Measurements from ENCODE around the gene CPZ. TPM values are rescaled to one million over a fixed set of nuclear protein-coding genes. Genes with fewer than 3 reads are reported as not detected.
"Not testable (repeated sequence)": the region's sequence is repeated elsewhere in the genome, so short reads cannot be mapped to it uniquely, and the experiment has no call there.

CPZ gene
- polyA plus RNA-seq, 1 donor (not counting 4 experiments of a cell fraction or from before 2014, with no cell fraction given) = not detected

DNA sequence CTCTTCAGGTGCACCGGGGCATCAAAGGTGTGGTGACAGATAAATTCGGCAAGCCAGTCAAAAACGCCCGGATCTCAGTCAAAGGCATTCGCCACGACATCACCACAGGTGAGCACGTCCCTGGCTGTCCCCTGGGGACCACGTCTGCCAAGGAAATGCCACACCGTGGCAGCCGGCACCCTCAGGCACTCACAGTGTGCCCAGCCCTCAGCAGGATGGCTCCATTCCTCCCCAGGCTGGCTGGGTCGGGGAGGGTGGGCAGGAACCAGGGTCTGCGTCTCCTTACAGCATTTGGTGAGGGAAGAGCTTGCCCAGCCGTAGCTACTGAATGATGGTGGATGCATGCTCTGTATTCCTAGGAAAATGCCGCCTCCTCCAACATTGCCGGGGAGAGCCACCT lies 25.9 kb downstream of the CPZ start:
- H3K9me3 ChIP-seq (ENCODE audit: control insufficient read depth, low read depth, low read length) = no peaks in the 10 kb centered on the region
- H3K4me3 ChIP-seq (ENCODE audit: control insufficient read depth in 2 of 3, extremely low read depth in 1 of 3, insufficient read depth in 2 of 3, low read depth in 1 of 3, low read length in 3 of 3) = no peak overlapping the region
- no peak overlapping the region for H3K9ac ChIP-seq (ENCODE audit: control insufficient read depth, extremely low read depth, insufficient read depth, low read length)
- H4K20me1 ChIP-seq (ENCODE audit: control insufficient read depth, extremely low read depth, insufficient read depth, low read length) = no peaks in the 10 kb centered on the region
- no peak overlapping the region for H2AFZ ChIP-seq (ENCODE audit: control insufficient read depth, low read length)
- H3K79me2 ChIP-seq (ENCODE audit: control insufficient read depth, insufficient read depth, low read length) = no peaks in the 10 kb centered on the region
- TF ChIP-seq, protein P1, sequence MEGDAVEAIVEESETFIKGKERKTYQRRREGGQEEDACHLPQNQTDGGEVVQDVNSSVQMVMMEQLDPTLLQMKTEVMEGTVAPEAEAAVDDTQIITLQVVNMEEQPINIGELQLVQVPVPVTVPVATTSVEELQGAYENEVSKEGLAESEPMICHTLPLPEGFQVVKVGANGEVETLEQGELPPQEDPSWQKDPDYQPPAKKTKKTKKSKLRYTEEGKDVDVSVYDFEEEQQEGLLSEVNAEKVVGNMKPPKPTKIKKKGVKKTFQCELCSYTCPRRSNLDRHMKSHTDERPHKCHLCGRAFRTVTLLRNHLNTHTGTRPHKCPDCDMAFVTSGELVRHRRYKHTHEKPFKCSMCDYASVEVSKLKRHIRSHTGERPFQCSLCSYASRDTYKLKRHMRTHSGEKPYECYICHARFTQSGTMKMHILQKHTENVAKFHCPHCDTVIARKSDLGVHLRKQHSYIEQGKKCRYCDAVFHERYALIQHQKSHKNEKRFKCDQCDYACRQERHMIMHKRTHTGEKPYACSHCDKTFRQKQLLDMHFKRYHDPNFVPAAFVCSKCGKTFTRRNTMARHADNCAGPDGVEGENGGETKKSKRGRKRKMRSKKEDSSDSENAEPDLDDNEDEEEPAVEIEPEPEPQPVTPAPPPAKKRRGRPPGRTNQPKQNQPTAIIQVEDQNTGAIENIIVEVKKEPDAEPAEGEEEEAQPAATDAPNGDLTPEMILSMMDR (optimal IDR thresholded peaks at IDR 0.05 in 1 of 3, IDR thresholded peaks at IDR 0.05 in 1 of 3, conservative IDR thresholded peaks at IDR 0.05 in 1 of 3; ENCODE audit: extremely low read depth in 1 of 3, insufficient read depth in 2 of 3, low read length in 3 of 3) = no peak
- no peak for TF ChIP-seq EZH2 (IDR thresholded peaks at IDR 0.05; ENCODE audit: low read length)
- no peaks in the 10 kb centered on the region for H3K4me1 ChIP-seq (ENCODE audit: control insufficient read depth, extremely low read depth, insufficient read depth, low read length)
- dilution Hi-C loops (cut with MboI; ENCODE audit: extremely low pct_ligation_motif_present, low sequenced_read_pairs) = no loop called here
- no peak overlapping the region for H3K4me2 ChIP-seq (ENCODE audit: control insufficient read depth, extremely low read depth, insufficient read depth, low read depth, low read length)
- no peaks in the 10 kb centered on the region for H3K27me3 ChIP-seq (ENCODE audit: control insufficient read depth, extremely low read depth, insufficient read depth, low read length)
- no peaks in the 10 kb centered on the region for H3K9me1 ChIP-seq (ENCODE audit: control insufficient read depth, extremely low read depth, insufficient read depth, low read length)
- H3K27ac ChIP-seq (ENCODE audit: control insufficient read depth, insufficient read depth, low read length) = no peak overlapping the region
- H3K36me3 ChIP-seq (ENCODE audit: control insufficient read depth in 2 of 2, extremely low read depth in 1 of 2, insufficient read depth in 2 of 2, low read length in 2 of 2) = no peaks in the 10 kb centered on the region
- DNase-seq (ENCODE audit: low read depth, low spot score) (no peak), FAIRE-seq (no peak)

DNA sequence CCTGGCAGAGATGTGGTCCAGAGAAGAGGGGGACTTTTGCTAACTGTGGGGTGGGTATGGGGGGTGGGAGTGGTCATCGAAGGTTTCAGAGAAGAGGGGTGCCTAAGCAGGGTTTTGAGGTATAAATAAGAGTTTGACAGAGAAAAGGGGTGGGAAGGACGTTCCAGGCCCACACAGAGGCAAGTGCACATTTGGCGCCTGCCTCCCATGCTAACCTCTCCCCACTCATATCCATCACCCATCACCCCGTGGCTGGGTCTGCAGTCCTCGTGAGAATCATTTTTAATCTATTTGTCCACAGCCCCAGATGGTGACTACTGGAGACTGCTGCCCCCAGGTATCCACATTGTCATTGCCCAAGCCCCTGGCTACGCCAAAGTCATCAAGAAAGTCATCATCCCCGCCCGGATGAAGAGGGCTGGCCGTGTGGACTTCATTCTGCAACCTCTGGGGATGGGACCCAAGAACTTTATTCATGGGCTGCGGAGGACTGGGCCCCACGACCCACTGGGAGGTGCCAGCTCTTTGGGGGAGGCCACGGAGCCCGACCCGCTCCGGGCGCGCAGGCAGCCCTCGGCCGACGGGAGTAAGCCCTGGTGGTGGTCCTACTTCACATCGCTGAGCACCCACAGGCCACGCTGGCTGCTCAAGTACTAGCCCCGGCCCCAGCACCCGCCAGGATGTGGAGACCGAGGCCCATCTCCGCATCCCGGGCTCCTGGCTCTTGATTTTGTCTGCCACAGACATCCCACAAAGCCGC lies 26.6 kb downstream of the CPZ start:
- Histone ChIP-seq H3K27ac (ENCODE audit: control insufficient read depth, insufficient read depth, low read length) (no peak overlapping the region), H3K4me3 (ENCODE audit: control insufficient read depth in 2 of 3, extremely low read depth in 1 of 3, insufficient read depth in 2 of 3, low read depth in 1 of 3, low read length in 3 of 3) (no peak overlapping the region), H3K4me1 (ENCODE audit: control insufficient read depth, extremely low read depth, insufficient read depth, low read length) (no peaks in the 10 kb centered on the region), H2AFZ (ENCODE audit: control insufficient read depth, low read length) (no peak overlapping the region), H4K20me1 (ENCODE audit: control insufficient read depth, extremely low read depth, insufficient read depth, low read length) (no peaks in the 10 kb centered on the region), H3K9me3 (ENCODE audit: control insufficient read depth, low read depth, low read length) (no peaks in the 10 kb centered on the region), H3K9me1 (ENCODE audit: control insufficient read depth, extremely low read depth, insufficient read depth, low read length) (no peaks in the 10 kb centered on the region), H3K79me2 (ENCODE audit: control insufficient read depth, insufficient read depth, low read length) (no peaks in the 10 kb centered on the region), H3K9ac (ENCODE audit: control insufficient read depth, extremely low read depth, insufficient read depth, low read length) (no peak overlapping the region), H3K4me2 (ENCODE audit: control insufficient read depth, extremely low read depth, insufficient read depth, low read depth, low read length) (no peak overlapping the region), H3K36me3 (ENCODE audit: control insufficient read depth in 2 of 2, extremely low read depth in 1 of 2, insufficient read depth in 2 of 2, low read length in 2 of 2) (no peaks in the 10 kb centered on the region), H3K27me3 (ENCODE audit: control insufficient read depth, extremely low read depth, insufficient read depth, low read length) (no peaks in the 10 kb centered on the region)
- FAIRE-seq (no peak), DNase-seq (ENCODE audit: low read depth, low spot score) (no peak)
- dilution Hi-C loops (cut with MboI; ENCODE audit: extremely low pct_ligation_motif_present, low sequenced_read_pairs) = no loop called here
- TF ChIP-seq, protein P1 (optimal IDR thresholded peaks at IDR 0.05 in 1 of 3, IDR thresholded peaks at IDR 0.05 in 1 of 3, conservative IDR thresholded peaks at IDR 0.05 in 1 of 3; ENCODE audit: extremely low read depth in 1 of 3, insufficient read depth in 2 of 3, low read length in 3 of 3) = no peak
- TF ChIP-seq EZH2 (IDR thresholded peaks at IDR 0.05; ENCODE audit: low read length) = no peak

DNA sequence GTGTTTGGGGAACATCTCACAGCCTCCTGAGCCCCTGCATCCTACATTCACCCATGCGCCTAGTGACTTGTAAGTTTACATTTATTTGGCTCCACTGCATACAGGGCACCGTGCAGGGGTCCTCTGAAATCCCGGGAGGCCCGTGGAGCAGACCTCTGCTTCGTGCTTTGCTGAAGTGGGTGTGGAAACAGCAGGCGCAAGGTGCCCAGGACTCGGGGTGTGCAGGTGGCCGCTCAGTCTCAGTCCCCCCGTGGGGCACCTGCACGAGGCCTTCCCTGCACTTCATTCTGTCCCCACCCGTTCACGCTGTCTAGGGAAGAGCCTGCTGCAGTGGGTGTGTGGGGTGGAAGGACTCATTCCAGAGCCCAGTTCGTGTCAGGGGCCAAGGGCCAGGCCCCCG lies 28.6 kb downstream of the CPZ start:
- H3K9ac ChIP-seq (ENCODE audit: control insufficient read depth, extremely low read depth, insufficient read depth, low read length); FAIRE-seq; H3K4me1 ChIP-seq (ENCODE audit: control insufficient read depth, extremely low read depth, insufficient read depth, low read length): not testable (repeated sequence)

More for the DNA sequence above, 28.6 kb downstream of the CPZ start:
- H3K79me2 ChIP-seq (ENCODE audit: control insufficient read depth, insufficient read depth, low read length); H3K27ac ChIP-seq (ENCODE audit: control insufficient read depth, insufficient read depth, low read length); H3K4me3 ChIP-seq (ENCODE audit: control insufficient read depth in 2 of 3, extremely low read depth in 1 of 3, insufficient read depth in 2 of 3, low read depth in 1 of 3, low read length in 3 of 3); H3K4me2 ChIP-seq (ENCODE audit: control insufficient read depth, extremely low read depth, insufficient read depth, low read depth, low read length); H2AFZ ChIP-seq (ENCODE audit: control insufficient read depth, low read length); H3K27me3 ChIP-seq (ENCODE audit: control insufficient read depth, extremely low read depth, insufficient read depth, low read length); H3K36me3 ChIP-seq (ENCODE audit: control insufficient read depth in 2 of 2, extremely low read depth in 1 of 2, insufficient read depth in 2 of 2, low read length in 2 of 2); H4K20me1 ChIP-seq (ENCODE audit: control insufficient read depth, extremely low read depth, insufficient read depth, low read length); dilution Hi-C loops (cut with MboI; ENCODE audit: extremely low pct_ligation_motif_present, low sequenced_read_pairs); H3K9me1 ChIP-seq (ENCODE audit: control insufficient read depth, extremely low read depth, insufficient read depth, low read length); H3K9me3 ChIP-seq (ENCODE audit: control insufficient read depth, low read depth, low read length); DNase-seq (ENCODE audit: low read depth, low spot score): not testable (repeated sequence)
